Spleen (tissue), 11 donors: ENCODE measurements around the gene CACNA2D2. TPM values are rescaled to one million over a fixed set of nuclear protein-coding genes. Genes with fewer than 3 reads are reported as not detected.

Source experiments
- DNase-seq: peaks from one replicate; pipeline ENCODE4 v3.0.0-alpha.2; 2020
- H3K27ac ChIP-seq, 8 donors: fragments of 200-600 bp; sonication (generic) in 7 of 8; 1 replicate in 4 of 8; 2 replicates in 4 of 8; pipeline versions ENCODE4 v1.5.0 to v1.8.0; 2016 to 2021; ENCODE audit warnings: inconsistent platforms in 4 of 8, mild to moderate bottlenecking in 4 of 8, moderate library complexity in 1 of 8
- H3K27me3 ChIP-seq, 7 donors: fragments of 200-600 bp; sonication (generic) in 6 of 7; replicated peaks in 1 of 7; 1 replicate in 4 of 7; 2 replicates in 3 of 7; pipeline versions ENCODE4 v1.5.0 to v1.8.0; 2016 to 2021; ENCODE audit warnings: inconsistent platforms in 3 of 7, mild to moderate bottlenecking in 1 of 7
- H3K36me3 ChIP-seq, 6 donors: fragments of 200-600 bp; sonication (generic) in 5 of 6; 1 replicate in 4 of 6; 2 replicates in 2 of 6; pipeline versions ENCODE4 v1.5.0 to v1.8.0; 2016 to 2021; ENCODE audit warnings: inconsistent platforms in 2 of 6
- H3K4me1 ChIP-seq, 6 donors: fragments of 200-600 bp; sonication (generic) in 5 of 6; 1 replicate in 3 of 6; 2 replicates in 3 of 6; pipeline versions ENCODE4 v1.5.0 to v1.8.0; 2016 to 2021; ENCODE audit warnings: inconsistent platforms in 3 of 6
- H3K4me3 ChIP-seq, 8 donors: fragments of 200-600 bp; sonication (generic) in 7 of 8; 1 replicate in 4 of 8; 2 replicates in 4 of 8; pipeline versions ENCODE4 v1.5.0 to v1.8.0; 2016 to 2021; ENCODE audit warnings: inconsistent platforms in 4 of 8, mild to moderate bottlenecking in 4 of 8, moderate library complexity in 2 of 8
- H3K9me3 ChIP-seq, 8 donors: fragments of 200-600 bp; sonication (generic) in 7 of 8; 1 replicate in 4 of 8; 2 replicates in 4 of 8; pipeline versions ENCODE4 v1.5.0 to v1.8.0; 2016 to 2021; ENCODE audit warnings: inconsistent platforms in 4 of 8
- CTCF ChIP-seq, 11 experiments: fragments of 200-600 bp in 7 of 11; fragments of 450-650 bp in 4 of 11; sonication (generic) in 4 of 11; IDR thresholded peaks in 8 of 11; conservative IDR thresholded peaks in 3 of 11; 1 replicate in 7 of 11; 2 replicates in 4 of 11; pipeline versions ENCODE4 v1.4.0 to v1.8.0; 2016 to 2021; ENCODE audit warnings: antibody characterized with exemption in 11 of 11, inconsistent platforms in 4 of 11, mild to moderate bottlenecking in 1 of 11
- POLR2A ChIP-seq, 3 donors: fragments of 450-650 bp; IDR thresholded peaks; one replicate each; pipeline ENCODE4 v1.5.1; 2017; ENCODE audit warnings: antibody characterized with exemption in 3 of 3, mild to moderate bottlenecking in 1 of 3
- POLR2AphosphoS5 ChIP-seq, 3 donors: sonication (generic); formaldehyde crosslinking; IDR thresholded peaks; one replicate each; pipeline ENCODE4 v1.5.1; 2017; ENCODE audit warnings: antibody characterized with exemption in 3 of 3
- WGBS, 5 donors: extraction: QIAGEN DNeasy Blood & Tissue Kit in 3 of 5; methylation state at CpG; one replicate each; pipeline versions ENCODE4 v1.1.5 to v1.1.7; 2013 to 2018; 5-methylcytosine and 5-hydroxymethylcytosine counted together
- intact Hi-C: fragments of 100-400 bp; cut with DNase I; formaldehyde crosslinking; loops from one replicate; pipeline ENCODE4 v1.15.0; 2023; ENCODE audit warnings: low total_unique reads
- polyA plus RNA-seq, 3 donors: library from polyadenylated mRNA; stranded (reverse); fragments of 200-250 nt; gene quantifications; one replicate each; pipeline ENCODE4 v1.2.1, GENCODE V29; 2013
- total RNA-seq, 7 donors: library from RNA; depleted of rRNA in 3 of 7; stranded (reverse); fragments of >200 nt in 3 of 7; fragmentation: NEBNext Ultra II Directional in 4 of 7; extraction: Animal tissue kit (Norgen Biotek cat#: 25700) in 4 of 7; gene quantifications; one replicate each; pipeline versions ENCODE4 v1.1.0 to v1.2.1, GENCODE V29; 2016 to 2021
- donor health status: healthy with polysubstance abuse.
- donor health status: DM: no; HTN: no; CAD: no; lungs with moderate emphysema.
- donor health status: DM: no; HTN: no; CAD: no.
- donor health status: Bipolar disorder and iron deficiency.
- donor health status: healthy.
- donor health status: DM: no; HTN: no; CAD: no.
- donor health status: DM: yes; HTN: yes; CAD: no.

CACNA2D2 gene
- total and polyA plus RNA-seq, 10 donors: 0.24 to 3.2 (median 1.2) TPM

- H3K27me3 ChIP-seq: no peaks in the 10 kb centered on the region
- H3K36me3 ChIP-seq: peaks cover 2 to 66% (median 37%) of the 10 kb centered on the region in 6 donors
- intact Hi-C loops: loop anchor here (10.0 kb wide), 1 partner anchor 87 kb away; the partner anchor contains the start of gene GNAI2
- H3K4me3 ChIP-seq: peak overlapping the region; percentile 72 to 97 (median 90)
- no peaks in the 10 kb centered on the region for H3K9me3 ChIP-seq
- H3K4me1 ChIP-seq: peaks cover 30 to 93% (median 89%) of the 10 kb centered on the region in 6 donors
- peak overlapping the region; percentile 86 to 96 (median 93) for H3K27ac ChIP-seq
- peak; percentile 96 for DNase-seq
- WGBS, 5 donors: 0 to 2% (median 1%) methylated on average over 23 to 59 of the region's 59 CpGs
- TF ChIP-seq CTCF (IDR thresholded peaks at IDR 0.05 in 8 of 11, conservative IDR thresholded peaks at IDR 0.05 in 3 of 11): peak; percentile 27 to 85 (median 62)
- peak; percentile 54 to 75 (median 68) for TF ChIP-seq POLR2AphosphoS5 (IDR thresholded peaks at IDR 0.05)
- TF ChIP-seq POLR2A (IDR thresholded peaks at IDR 0.05): peak in 1 of 3 donors; percentile 5
Measured at GRCh38 chr3:50321336-50322114, 181.9 kb downstream of the CACNA2D2 start.

- Histone ChIP-seq H3K4me3 (peak overlapping the region; percentile 72 to 97 (median 90)), H3K4me1 (peaks cover 32 to 93% (median 89%) of the 10 kb centered on the region in 6 donors), H3K27ac (peak overlapping the region; percentile 86 to 96 (median 93)), H3K27me3 (no peaks in the 10 kb centered on the region), H3K9me3 (no peaks in the 10 kb centered on the region), H3K36me3 (peaks cover 2 to 66% (median 31%) of the 10 kb centered on the region in 6 donors)
- peak; percentile 93 for DNase-seq
- TF ChIP-seq POLR2AphosphoS5 (IDR thresholded peaks at IDR 0.05) (peak in 1 of 3 donors; percentile 40), POLR2A (IDR thresholded peaks at IDR 0.05) (no peak)
- intact Hi-C loops: loop anchor here (10.0 kb wide), 1 partner anchor 86 kb away; the partner anchor contains the start of gene GNAI2
- 0 to 6% (median 1%) methylated on average over 7 to 45 of the region's 45 CpGs for whole genome bisulfite sequencing, 5 donors
Measured at GRCh38 chr3:50320853-50321335, 182.5 kb downstream of the CACNA2D2 start.

DNA sequence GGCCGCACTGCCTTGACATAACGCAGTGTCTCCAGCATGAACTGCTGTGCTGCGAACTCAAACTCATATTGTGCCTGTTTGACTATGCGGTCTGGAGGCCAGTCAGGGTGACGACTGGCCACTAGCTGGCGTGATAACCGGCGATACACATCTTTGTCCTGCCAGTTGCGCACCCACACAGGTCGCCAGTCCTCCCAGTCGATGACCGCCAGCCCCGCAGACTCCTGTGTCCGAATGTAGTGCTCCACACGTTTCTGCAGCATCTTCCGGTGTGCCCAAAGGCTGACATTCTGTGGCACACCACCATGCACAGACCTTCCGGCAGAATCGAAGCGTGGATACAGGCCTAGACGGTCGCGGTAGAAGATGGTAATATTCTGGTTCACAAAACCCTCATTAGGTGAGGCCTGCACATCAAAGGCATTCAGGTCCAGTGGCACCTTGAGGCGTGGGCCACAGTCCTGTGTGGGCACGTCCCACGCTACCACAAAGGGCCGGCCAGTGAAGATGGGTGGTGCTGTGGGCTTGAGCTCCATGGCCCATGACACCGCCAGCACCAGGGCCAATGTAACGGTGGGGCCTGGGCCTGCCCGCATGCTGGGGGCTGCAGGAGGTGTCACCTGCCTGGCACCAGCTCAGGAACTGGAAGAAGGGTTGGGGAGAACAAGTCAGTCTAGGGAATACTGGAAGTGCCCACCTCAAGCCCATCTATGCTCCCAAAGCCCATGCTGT lies 183.4 kb downstream of the CACNA2D2 start:
- H3K27me3 ChIP-seq: no peaks in the 10 kb centered on the region
- H3K9me3 ChIP-seq: no peaks in the 10 kb centered on the region
- TF ChIP-seq CTCF (IDR thresholded peaks at IDR 0.05 in 8 of 11, conservative IDR thresholded peaks at IDR 0.05 in 3 of 11) (no peak), POLR2AphosphoS5 (IDR thresholded peaks at IDR 0.05) (peak in 2 of 3 donors; percentile 55 to 63)
- DNase-seq: peak; percentile 85
- H3K27ac ChIP-seq: peak overlapping the region; percentile 86 to 96 (median 93)
- 69 to 82% (median 78%) methylated on average over 26 to 29 of the region's 29 CpGs for WGBS, 5 donors
- peaks cover 2 to 66% (median 25%) of the 10 kb centered on the region in 6 donors for H3K36me3 ChIP-seq
- intact Hi-C loops: loop anchor here (10.0 kb wide), 1 partner anchor 85 kb away; the partner anchor contains the start of gene GNAI2
- peak overlapping the region; percentile 72 to 97 (median 90) for H3K4me3 ChIP-seq
- peaks cover 32 to 93% (median 82%) of the 10 kb centered on the region in 6 donors for H3K4me1 ChIP-seq

- DNase-seq: no peak
- Histone ChIP-seq H3K4me1 (peaks cover 26 to 93% (median 79%) of the 10 kb centered on the region in 6 donors), H3K27me3 (no peaks in the 10 kb centered on the region), H3K9me3 (no peaks in the 10 kb centered on the region), H3K27ac (peak overlapping the region; percentile 29 to 96 (median 93)), H3K36me3 (peaks cover 2 to 65% (median 25%) of the 10 kb centered on the region in 6 donors), H3K4me3 (peak overlapping the region; percentile 72 to 97 (median 90))
- peak in 2 of 3 donors; percentile 13 to 25 for TF ChIP-seq POLR2AphosphoS5 (IDR thresholded peaks at IDR 0.05)
- no peak for TF ChIP-seq CTCF (IDR thresholded peaks at IDR 0.05 in 8 of 11, conservative IDR thresholded peaks at IDR 0.05 in 3 of 11)
- 75 to 89% (median 78%) methylated on average over 15 to 16 of the region's 16 CpGs for WGBS, 5 donors
- intact Hi-C loops: no loop called here
Measured at GRCh38 chr3:50319181-50319893, 184.1 kb downstream of the CACNA2D2 start.
